Measurements from ENCODE around the gene FAM20C.

FAM20C gene

GRCh38 chr7:209906-210305 is 17.5 kb downstream of the FAM20C start:
- no peak for DNase-seq (ENCODE audit: low read depth in 2 of 2)

GRCh38 chr7:210401-210925 is 18.1 kb downstream of the FAM20C start:
- DNase-seq (ENCODE audit: low read depth in 2 of 2) = no peak

- no peak for DNase-seq (ENCODE audit: low read depth in 2 of 2)
Measured at GRCh38 chr7:211033-211714, 18.8 kb downstream of the FAM20C start.

- no peak for DNase-seq (ENCODE audit: low read depth in 2 of 2)
Measured at GRCh38 chr7:211715-212058, 19.3 kb downstream of the FAM20C start.

GRCh38 chr7:212754-213153 is 20.4 kb downstream of the FAM20C start:
- no peak for DNase-seq (ENCODE audit: low read depth in 2 of 2)

GRCh38 chr7:213324-213993 is 21.1 kb downstream of the FAM20C start:
- no peak for DNase-seq (ENCODE audit: low read depth in 2 of 2)

- DNase-seq (ENCODE audit: low read depth in 2 of 2) = no peak
Measured at GRCh38 chr7:214410-215212, 22.2 kb downstream of the FAM20C start.

- DNase-seq (ENCODE audit: low read depth in 2 of 2) = no peak
Measured at GRCh38 chr7:216360-217300, 24.3 kb downstream of the FAM20C start.

- no peak for DNase-seq (ENCODE audit: low read depth in 2 of 2)
Measured at GRCh38 chr7:217781-218180, 25.4 kb downstream of the FAM20C start.

GRCh38 chr7:218316-218715 is 25.9 kb downstream of the FAM20C start:
- no peak for DNase-seq (ENCODE audit: low read depth in 2 of 2)

GRCh38 chr7:218896-219580 is 26.7 kb downstream of the FAM20C start:
- no peak for DNase-seq (ENCODE audit: low read depth in 2 of 2)

GRCh38 chr7:219581-220150 is 27.3 kb downstream of the FAM20C start:
- DNase-seq (ENCODE audit: low read depth in 2 of 2) = no peak

- DNase-seq (ENCODE audit: low read depth in 2 of 2) = no peak
Measured at GRCh38 chr7:220151-220841, 27.9 kb downstream of the FAM20C start.

GRCh38 chr7:221978-222715 is 29.8 kb downstream of the FAM20C start:
- DNase-seq (ENCODE audit: low read depth in 2 of 2) = no peak

- no peak for DNase-seq (ENCODE audit: low read depth in 2 of 2)
Measured at GRCh38 chr7:222716-223041, 30.3 kb downstream of the FAM20C start.

GRCh38 chr7:223118-223800 is 30.9 kb downstream of the FAM20C start:
- no peak for DNase-seq (ENCODE audit: low read depth in 2 of 2)

GRCh38 chr7:223861-224260 is 31.5 kb downstream of the FAM20C start:
- DNase-seq (ENCODE audit: low read depth in 2 of 2) = no peak

- DNase-seq (ENCODE audit: low read depth in 2 of 2) = no peak
Measured at GRCh38 chr7:226281-226895, 34.0 kb downstream of the FAM20C start.

All from stimulated activated CD4-positive, alpha-beta T cell treated with anti-CD3 and anti-CD28 coated beads, Interleukin-1b, Interleukin-23, amount 100 ng/mL, for 1 hour (primary cell).